ENCODE results near the gene TPSD1.

DNA sequence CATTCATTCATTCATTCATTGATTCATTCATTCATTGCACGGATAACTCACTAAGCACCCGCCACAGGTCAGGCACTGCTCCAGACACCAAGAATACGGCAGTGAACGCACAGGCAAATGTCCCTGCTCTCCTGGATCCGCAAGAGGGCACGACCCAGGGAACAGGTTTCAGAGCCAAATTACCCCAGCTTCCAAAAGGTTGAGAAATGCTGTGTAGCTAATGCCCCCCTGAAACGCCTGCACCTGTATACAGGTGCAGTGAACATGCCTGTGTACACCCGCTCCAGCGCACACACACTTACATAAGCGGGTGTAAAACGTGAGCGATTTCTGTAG lies 44.0 kb downstream of the TPSD1 start:
- TF ChIP-seq SMAD1 (IDR thresholded peaks at IDR 0.05; ENCODE audit: low read depth, partially characterized antibody), result no peak
- no peak for TF ChIP-seq HDAC2 (IDR thresholded peaks at IDR 0.05)
